HG03460 (cell line): ENCODE results near the gene PPP2R5C.
A peak's percentile ranks its signal among the peaks of the same experiment; 100 is the strongest.

Experiments
- ATAC-seq: cut with Tn5 transposase; IDR thresholded peaks from one replicate; pipeline ENCODE4 v1.9.1; 2021; ENCODE audit not compliant: unreplicated experiment

Gene PPP2R5C

DNA sequence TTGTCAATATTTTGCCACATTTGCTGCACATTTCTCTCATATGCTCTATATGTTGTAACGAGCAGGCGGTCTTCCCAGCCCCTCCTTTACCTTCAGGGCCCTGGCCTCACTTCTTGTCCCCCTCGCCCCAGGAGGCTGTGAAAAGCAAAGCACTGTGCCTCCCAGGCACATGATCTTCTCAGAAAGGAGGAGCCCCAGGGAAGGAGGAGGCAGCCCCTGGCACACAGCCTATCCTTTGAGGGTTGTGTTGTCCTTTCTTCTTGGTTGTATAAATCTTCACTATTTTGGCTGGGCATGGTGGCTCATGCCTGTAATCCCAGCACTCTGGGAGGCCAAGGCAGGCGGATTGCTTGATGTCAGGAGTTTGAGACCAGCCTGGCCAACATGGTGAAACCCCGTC, 77.0 kb downstream of the PPP2R5C start:
- ATAC-seq = no peak

DNA sequence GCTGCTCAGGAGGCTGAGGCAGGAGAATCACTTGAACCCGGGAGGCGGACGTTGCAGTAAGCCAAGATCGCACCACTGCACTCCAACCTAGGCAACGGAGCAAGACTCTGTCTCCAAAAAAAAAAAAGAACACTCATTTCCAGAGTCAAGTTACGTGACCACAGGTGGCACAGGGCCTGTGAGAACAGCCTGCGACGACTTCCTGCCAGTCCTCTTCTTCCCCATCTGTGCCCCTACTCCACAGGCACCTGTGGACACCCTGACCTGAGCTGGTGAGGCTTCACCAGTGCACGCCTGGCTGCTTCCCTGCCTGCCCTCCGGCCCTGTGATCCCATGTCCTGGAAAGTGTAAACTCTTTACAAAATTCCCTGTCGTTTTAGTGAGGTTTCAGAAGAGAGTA, 77.7 kb downstream of the PPP2R5C start:
- peak; percentile 56 for ATAC-seq

DNA sequence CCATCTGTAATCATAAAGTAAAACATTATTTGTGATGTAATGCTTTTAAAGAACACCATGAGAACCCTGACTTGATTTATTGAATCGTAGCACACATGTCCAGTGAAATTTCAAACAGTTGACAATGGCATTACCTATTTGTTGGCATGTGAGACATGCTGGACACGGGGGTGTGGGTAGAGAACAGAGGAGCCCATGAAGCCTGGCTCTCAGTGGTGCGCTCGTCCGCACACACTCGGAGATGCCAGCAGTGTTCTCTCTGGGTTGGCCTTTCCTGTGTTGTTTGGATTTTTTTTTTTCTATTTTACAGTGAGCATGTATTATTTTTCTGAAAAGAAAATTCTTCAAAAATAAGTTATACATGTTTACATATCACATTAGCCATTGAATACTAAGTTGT, 78.2 kb downstream of the PPP2R5C start:
- ATAC-seq = no peak

DNA sequence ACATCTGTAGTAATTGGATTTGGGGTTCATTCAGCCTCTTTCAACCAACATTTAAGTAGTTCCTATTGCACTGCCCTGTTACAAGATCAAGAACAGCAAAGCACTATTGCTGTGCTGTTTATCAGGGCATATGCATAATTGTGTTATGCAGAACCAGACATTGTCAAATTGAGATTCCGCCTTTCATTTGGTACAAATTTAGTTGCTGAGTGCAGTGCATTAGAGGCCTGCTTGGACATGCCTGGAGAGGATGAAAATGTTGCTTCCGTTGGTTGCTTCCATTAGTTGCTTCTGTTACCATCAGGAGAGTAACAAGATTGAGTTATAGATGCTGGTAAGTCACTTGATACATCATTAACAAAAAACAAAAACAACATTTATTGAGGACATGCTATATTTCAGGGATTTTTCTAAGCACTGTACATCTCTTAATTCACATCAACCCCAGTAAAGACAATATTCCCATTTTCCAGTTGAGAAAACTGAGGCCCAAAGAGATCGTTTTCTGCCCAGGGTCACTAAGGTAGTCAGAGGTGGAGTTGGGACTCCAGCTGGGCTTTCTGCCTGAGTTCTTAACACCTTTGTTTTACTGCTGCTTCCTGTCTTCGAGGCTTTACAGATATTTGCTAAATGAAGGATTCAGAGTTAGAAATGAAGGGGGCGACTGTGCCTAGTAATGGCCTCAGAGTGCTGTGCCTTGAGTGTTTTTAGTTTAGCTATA, 79.3 kb downstream of the PPP2R5C start:
- no peak for ATAC-seq

DNA sequence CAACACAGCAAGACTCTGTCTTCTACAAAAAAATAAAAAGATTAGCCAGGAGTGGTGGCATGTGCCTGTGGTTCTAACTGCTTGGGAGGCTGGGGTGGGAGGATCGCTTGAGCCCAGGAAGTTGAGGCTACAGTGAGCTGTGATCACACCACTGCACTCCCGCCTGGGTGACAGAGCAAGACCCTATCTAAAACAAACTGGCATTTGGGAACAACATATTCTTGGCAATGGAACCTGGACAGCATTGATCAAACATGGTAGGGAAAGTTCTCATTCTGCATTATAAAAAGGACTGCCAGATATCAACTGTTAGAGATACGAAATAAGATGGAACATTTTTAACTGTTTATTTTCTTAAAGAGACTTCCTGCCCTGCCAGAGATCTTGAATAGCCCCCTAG, 81.5 kb downstream of the PPP2R5C start:
- ATAC-seq = no peak

DNA sequence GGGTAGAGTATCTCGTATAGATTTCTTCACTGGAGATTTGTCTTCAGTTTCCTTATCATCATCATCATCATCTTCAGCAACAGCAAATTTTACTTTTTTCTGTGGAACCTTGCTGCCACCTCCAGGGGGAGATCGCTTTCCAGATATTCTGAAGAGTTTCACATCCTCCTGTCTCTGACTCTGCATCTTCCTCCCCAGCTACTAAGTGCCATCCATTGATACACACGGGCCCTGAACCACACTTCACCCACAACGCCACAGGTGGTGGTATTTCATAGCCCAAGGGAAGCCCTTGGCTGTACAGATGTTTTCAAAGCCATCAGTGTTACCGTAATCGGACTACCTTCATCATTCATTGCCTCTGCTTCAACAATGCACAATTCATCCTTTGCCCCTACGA, 82.2 kb downstream of the PPP2R5C start:
- ATAC-seq = peak; percentile 69

DNA sequence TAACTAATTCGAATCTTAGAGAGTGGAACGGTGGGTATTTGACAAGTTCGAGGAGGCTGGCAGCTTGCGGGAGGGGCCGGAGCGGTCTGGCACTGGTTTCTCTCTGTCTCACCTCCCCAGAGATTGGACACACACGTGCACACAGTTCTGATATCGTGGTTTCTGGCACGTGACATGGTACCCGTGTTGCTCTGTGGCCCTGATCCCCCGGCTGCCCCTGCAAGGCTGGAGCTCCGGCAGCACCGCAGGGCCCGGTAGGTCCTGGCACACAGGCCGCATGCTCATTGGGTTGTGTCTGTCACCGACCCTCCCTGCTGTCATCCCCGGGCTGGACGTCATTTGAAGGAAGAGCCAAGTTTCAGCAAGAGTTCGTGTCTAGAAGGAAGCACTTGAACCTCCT, 82.7 kb downstream of the PPP2R5C start:
- no peak for ATAC-seq

DNA sequence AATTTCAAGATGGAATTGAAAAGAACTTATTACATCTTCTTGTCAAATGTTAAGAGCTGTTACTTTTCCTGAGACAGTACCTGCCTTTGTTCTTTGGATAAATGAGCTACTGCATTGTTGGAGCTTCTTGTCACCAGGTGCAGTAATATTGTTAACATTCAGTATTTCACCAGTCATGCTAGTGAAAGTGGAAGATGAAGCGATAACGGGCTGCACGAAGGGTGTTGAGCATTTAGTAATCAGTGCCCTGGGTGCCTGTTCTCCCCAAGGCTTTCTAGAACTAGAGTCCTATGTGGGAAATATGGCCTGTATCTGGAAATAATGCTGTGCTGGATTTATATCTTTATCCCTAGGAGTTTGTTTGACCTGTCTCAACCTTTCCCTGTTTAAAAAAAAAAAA, 83.2 kb downstream of the PPP2R5C start:
- no peak for ATAC-seq

DNA sequence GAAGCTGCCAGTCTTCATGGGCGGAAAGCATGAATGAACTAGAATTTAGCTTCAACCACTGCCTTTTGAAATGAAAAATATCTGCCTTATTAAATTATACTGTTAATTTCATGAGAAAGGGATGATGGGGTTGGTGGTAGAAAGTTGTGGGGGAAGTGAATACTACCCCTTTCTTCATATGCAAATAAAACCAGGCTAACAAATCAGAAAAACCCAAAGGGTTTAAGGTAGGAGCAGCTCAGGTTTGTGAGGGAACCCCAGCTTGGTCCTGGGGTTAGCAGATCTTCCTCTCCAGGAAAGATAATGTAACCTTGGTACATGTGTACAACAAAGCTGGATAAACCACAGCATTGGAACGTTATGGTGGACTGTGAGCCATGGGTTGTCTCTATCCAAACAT, 84.0 kb downstream of the PPP2R5C start:
- ATAC-seq = no peak

DNA sequence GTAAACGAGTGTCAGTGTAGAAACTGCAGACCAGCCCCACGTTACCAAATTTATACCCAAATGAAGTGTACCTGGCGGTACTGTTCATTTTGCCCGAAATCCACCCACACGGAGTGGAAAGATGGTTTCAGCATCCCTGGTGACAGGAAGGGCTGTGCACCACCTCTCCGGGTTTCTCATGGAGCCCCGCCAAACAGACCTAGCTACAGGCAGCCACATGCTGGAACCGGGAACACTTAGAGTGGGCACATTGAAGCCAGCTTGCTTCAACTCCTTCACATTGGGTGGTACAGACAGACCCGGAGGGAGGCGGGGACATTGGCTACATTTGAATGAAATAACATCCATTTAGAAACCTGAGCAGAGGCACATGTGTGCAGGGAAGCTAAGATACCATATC, 84.4 kb downstream of the PPP2R5C start:
- ATAC-seq = no peak

DNA sequence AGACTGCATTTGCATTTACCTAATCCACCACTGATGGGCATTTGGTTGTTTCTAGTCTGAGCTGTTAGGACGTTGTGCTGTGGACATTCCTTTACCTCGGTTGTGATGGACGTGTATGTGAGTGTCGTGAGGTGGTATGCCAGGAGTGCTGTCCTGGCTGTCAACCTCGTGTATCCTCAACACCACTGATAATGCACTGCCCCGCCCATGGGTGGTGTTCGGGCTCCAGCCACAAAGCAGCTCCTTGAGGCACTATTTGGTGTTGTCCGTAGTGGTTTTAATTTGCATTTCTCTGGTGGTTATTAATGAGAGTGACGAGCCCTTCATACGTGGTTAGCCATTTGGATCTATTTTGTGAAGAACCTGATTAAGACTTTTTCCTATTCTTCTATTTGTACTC, 87.6 kb downstream of the PPP2R5C start:
- peak; percentile 79 for ATAC-seq

DNA sequence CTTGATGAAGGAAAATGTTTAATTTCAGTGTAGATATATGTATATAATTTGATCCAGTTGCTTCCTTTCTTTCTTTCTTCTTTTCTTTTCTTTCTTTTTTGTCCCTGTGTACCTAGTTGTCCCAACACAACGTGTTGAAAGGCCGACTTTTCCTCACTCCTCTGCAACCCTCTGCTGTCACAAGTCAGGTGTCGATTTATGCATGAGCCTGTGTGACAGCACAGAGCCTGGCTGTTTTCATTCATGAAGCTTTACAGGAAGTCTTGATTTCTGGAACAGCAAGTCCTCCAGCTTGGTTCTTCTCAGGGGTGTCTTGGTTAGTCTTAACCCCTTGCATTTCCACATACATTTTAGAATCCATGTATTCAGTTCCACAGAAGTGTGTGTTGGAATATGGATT, 88.1 kb downstream of the PPP2R5C start:
- no peak for ATAC-seq

DNA sequence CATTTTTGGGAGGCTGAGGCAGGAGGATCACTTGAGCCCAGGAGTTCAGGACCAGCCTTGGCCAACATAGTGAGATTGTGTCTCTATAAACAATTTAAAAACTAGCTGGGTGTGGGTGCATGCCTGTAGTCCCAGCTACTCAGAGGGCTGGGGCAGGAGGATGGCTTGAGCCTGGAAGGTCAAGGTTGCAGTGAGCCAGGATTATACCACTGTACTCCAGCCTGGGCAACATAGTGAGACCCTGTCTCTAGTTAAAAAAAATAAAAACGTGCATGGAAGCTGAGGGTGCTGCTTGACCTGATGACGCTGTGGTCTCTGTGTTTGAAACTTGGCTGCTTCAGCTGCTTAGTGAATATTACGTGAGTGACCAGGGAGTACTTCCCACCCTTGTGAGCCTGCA, 89.7 kb downstream of the PPP2R5C start:
- no peak for ATAC-seq

DNA sequence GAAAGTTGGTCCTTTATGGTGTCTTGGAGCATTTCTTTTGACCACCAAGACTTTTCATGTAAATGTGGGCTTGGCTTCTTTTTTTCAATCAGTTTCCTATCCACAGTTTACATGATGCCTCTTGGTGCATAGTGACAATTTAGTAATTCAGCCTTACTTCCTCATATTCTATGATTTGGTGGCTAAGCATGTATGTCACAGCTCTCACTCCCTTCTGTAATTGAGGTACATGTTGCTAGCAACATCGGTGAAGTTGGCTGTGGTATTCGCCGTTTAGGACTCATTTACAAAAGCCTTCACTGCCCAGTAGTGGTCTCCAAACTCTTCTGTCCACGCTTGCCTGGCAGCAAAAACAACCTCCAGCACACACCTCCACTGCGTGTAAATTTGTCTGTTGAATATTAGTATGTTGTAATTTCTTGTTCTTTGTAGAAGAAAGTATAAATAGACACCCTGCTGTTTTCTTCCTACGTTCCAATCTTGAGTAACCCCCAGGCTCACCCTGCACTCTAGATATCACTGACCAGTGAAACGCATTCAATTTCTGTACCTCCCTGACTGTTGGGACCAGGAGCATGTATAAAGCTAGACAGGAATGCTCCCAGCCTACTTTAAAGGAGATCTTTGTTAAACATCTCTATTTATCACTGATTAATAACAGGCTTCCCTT, 90.4 kb downstream of the PPP2R5C start:
- ATAC-seq = no peak

DNA sequence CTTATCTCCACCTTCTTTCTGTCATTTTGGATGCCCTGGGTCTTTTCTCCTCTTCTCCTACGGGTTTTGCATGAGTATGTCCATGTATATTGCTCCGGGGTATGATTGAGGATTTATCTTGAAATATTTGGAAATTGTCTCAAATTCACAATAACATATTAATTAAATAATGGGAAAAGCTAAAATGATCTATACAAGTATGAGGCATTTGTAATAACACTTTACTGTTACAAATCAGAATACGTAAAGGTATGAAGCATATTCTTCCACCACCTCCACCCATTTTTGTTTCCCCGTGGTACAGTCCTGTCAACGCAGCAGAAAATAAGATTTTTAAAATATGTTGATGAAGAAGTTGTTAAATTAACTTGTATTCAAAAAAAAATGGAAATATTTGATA, 91.3 kb downstream of the PPP2R5C start:
- no peak for ATAC-seq

DNA sequence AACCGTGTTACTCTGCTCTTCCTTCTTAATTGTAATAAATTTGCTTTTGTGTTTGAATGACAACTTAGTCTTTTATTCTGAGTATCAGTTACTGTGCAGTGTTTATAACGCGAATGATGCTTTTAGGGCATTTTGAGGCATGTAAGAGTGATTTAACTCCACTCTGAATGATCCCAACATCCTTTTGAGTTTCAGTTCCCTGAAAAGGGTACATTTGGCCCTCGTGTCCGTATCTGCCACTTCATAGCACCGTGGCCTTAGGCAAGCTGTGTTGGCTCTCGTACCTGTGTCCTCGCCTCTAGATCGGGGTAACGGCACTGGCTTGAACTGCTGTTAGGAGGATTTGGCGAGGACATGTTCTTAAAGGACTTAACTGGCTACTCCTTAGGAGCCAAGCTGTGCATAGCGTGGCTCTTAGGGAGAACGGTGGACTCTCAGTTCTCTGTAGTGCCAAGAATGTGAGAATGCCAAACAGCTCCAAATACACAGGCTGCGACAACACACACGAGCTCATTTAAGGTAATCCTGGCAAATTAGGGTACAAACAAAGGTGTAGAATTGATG, 92.0 kb downstream of the PPP2R5C start:
- no peak for ATAC-seq

DNA sequence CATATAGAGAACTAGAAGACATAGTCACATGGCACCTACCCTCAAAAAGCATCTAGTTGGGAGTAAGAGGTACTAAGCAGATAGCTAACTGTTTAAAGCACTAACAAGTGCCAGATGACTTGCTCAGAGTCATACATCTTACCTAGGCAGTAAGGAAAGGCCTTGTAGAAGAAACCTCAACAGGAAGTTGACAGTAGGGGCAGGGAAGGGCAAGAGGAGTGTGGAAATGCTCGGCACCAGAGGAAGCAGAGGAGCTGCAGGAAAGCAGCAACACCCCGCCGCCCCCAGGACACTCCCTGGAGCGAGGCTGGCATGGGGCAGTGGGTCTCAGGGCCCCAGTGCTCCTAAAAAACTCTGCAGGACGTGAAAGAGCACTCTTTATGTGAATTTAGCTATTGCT, 92.9 kb downstream of the PPP2R5C start:
- no peak for ATAC-seq

DNA sequence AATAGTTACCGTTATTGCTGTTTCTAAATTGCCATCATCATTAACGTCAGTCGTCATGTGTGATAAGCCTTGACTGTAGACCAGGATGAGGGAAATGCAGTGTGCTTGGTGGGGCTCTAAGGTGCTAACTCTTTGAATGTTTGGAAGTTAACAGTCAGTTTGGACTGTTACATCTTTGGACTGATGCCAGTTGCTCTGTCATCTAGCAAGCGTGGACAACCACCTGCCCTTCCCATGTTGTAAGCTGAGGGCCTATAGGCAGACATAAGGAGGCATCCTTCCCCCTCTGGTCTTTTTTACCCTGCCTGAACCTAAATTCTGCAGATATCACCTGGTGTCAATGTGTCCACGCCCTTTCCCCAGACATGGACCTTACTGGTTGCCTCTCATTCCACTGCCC, 94.4 kb downstream of the PPP2R5C start:
- no peak for ATAC-seq

DNA sequence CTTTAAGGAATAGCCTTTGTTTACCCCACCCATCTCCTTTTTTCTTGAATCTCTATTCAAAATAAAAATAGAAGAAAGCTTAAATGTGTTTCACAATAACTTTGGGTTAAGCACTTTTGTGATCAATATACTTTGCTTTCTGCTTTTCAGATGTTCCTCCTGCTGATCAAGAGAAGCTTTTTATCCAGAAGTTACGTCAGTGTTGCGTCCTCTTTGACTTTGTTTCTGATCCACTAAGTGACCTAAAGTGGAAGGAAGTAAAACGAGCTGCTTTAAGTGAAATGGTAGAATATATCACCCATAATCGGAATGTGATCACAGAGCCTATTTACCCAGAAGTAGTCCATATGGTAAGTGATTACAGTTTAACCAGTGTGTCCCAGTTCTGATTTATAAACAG, 95.0 kb downstream of the PPP2R5C start:
- no peak for ATAC-seq

DNA sequence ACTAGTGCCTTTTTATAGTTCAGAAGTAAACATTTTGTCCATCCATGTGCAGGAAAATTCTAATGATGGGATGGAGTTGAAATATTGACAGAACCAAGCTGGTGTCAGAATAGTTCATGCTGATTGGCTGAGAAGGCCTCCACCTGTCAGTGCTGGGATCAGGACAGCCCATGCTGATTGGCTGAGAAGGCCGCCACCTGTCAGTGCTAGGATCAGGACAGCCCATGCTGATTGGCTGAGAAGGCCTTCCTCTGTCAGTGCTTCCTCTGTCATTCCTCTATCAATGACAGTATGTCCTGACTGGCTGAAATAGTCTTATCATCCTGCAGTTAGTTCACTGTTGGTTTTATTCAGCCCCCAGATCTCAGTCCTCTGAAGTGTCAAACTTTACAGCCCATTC, 95.7 kb downstream of the PPP2R5C start:
- no peak for ATAC-seq

DNA sequence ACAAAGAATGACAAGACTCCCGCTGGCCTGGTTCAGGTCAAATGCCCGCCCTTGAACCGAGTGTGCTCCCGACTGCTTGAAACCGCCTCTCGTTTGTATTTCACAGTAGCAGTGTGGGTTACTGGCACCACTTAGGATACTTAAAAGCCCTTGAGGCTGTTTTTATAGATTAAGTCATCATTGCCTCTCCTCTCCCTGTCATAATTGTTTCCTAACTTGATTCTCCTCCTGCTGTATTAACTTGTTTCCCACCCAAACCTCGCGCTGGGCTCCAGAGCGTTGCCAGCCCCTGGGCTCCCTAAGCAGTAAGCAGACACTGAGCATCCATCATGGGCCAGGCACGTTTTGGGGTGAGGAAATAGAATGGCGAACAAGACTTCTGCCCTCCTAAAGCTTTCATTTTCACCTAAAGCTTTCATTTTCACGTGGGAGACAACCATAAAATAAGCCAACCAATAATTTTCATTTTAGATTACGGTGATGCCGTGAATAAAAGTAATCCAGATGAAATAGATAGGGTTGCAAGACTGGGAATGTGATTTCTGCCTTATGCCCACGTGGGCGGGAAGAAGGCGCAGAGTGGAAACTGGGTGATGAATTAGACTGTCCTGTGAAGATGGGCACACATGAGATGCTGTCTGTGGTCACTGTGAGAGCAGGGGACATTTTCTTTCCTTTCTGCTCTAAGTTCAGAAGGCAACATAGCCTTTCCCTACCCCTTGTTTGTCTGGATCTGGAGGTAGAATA, 97.5 kb downstream of the PPP2R5C start:
- no peak for ATAC-seq

DNA sequence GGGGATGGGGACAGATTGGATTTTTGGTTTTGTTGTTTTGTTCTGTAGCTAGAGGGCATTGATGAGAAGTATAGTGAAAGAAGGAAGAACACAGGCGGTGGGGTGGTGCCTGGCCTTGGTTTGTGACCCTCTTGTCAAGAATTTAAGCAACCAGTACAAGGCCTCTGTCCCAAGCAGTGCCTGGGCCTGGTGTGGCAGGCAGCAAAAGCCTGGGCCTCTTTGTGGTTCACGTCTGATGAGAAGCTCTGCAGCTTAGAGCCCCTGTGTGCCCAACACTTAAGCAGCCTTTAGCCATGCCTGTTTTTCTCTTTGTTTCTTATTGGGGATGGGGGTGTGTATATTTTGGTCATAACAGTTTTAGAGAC, 98.0 kb downstream of the PPP2R5C start:
- ATAC-seq = no peak
